NCI-H2196 treated with DMSO at 0.1 percent for 48 hours (cell line): Measurements from ENCODE around the gene PCCB.

ENCODE experiments used
- DNase-seq: peaks from one replicate; lab custom pipeline; 2025; ENCODE audit not compliant: unreplicated experiment; lab: John Stamatoyannopoulos, UW

PCCB gene

GRCh38 chr3:136378011-136378410 is 127.9 kb downstream of the PCCB start:
- DNase-seq: no peak
